Stimulated activated CD8-positive, alpha-beta memory T cell treated with anti-CD3 and anti-CD28 coated beads, Interleukin-12 subunit alpha, Interleukin-12 subunit beta, amount 100 ng/mL, for 24 hours (primary cell): ENCODE measurements around the gene LYZL4.

ENCODE experiments used
- DNase-seq: peaks from one replicate; pipeline ENCODE4 v3.0.0-alpha.2; 2020; ENCODE audit errors: extremely low read depth

Gene LYZL4

DNA sequence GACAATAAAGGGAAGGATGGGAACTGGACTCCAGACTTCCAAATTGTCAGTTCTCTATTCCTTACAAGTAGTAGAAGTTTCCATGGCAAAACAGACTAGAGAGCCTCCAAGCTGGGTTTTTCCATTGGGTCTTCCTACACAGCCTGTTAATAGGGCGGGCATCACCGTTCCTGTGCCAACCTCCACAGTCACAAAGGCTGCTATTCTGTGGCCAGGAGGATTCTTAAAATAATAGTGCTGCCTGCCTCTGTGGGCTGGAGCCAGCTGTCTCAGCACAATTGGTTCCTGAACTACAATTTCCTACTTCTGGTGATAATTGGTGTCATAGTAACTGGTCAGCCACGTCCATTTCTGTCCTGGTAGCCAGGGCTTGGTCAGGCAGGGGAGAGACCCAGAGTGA, 38.6 kb downstream of the LYZL4 start:
- no peak for DNase-seq

DNA sequence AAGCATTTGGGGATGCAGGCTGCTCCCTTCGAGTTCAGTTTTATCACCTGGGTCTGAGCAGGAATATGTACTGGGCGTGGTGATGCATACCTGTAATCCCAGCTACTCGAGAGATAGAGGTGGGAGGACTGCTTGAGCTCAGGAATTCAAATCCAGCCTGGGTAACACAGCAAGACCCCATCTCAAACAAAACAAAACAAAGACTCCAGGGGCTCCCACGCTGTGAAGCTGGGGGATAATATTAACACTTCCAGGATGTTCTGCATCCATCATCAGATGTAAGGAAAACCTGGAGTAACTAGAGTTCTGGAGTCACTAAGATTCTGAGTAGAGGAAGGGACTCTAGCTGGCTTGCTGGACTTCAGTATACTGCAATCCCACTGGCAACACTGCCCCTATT, 40.6 kb downstream of the LYZL4 start:
- DNase-seq, result no peak

DNA sequence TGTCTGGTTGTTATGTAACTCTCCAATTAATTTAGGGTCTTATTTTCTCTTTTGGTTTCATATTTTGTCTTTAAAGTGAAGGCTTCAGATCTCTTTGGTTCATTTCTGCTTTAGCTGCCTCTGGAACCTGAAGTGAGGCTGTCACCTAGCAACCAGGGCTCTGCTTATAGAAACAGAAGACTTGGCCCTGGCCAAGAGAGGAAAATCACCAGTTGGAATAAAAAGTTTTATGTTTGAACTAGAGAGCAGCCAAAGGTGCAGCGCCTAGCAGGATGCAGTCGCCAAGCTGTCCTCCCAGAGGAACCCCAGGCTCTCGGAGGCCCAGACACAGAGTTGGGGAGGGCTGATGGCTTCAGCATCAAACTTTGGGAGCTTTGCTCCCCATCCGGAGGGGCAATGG, 41.1 kb downstream of the LYZL4 start:
- no peak for DNase-seq

DNA sequence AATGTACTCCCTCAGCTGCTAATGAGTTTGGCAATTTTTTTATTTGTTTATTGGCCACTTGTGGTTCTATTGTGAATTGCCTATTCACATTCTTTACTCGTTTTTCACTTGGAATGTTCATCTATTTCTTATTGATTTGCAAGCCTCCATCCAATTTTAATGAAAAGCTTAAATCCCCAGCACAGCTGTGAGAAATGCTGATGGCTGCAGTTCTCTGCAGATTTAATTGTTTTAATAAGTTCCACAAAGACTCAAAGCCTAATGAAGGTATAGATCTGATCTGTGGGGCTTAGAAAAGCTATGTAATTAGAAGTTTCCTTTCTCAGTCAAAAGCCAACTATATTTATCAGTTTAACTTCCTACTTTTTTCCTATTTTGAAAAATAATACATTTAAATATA, 41.5 kb downstream of the LYZL4 start:
- no peak for DNase-seq

DNA sequence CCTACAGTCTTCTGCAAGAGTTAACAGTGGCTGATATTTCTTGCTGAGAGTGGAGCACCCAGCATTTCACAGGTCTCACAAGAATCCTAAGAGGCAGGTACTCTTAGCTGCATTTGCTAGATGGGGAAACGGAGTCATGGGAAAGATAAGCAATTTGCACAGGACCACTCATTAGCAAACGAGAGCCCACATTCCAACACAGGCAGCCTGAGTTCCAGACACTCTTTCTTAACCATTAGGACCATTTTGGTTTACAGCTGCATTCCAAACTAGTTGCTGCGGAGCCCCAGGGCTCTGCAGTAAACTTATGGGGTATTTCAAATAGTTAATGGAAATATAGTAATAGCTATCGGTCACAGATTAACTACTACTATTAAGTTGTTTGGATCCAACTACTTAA, 42.5 kb downstream of the LYZL4 start:
- no peak for DNase-seq

DNA sequence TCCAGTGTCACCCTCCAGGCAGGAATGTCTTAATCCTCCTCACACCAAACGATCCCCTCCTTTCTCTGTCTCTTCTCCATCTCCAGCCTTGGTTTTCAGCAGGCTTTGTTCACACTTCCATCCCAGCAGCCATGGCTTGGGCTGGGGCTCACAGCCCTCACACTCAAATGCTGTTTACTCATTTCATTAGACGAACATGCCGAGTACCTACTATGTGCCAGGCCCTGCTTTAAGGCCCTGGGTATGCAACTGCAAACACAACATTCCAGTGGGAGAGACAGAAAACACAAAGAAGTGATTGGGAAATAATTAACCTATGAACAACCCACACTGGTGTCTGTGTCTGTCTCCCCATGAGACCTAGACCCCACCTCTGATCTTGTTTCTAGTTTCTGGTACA, 43.9 kb downstream of the LYZL4 start:
- no peak for DNase-seq

DNA sequence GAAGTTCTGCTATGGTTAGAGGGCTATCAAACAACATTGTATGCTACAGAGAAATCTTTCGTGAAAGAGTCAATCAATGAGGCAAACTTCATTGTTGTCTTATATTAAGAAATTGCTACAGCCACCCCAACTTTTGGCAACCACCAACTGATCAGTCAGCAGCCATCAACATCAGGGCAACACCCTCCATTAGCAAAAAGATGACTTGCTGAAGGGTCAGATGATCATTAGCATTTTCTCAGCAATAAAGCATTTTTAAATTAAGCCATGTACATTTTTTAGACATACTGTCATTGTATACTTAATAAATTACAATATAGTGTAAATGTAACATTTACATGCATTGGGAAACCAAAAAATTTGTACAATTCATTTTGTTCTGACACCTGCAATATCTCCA, 53.1 kb downstream of the LYZL4 start:
- DNase-seq, result no peak

DNA sequence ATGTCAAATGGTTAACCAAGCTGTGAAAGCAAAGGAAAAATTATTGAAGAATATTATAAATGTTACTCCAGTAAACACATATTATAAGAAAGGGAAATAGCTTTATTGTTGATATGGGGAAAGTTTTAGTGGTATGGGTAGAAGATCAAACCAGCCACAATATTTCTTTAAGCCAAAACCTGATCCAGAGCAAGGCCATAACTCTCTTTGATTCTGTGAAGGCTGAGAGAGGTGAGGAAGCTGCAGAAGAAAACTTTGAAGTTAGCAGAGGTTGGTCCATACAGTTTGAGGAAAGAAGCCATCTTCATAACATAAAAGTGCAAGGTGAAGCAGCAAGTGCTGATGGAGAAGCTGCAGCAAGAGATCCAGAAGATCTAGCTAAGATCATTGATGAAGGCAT, 54.8 kb downstream of the LYZL4 start:
- no peak for DNase-seq

DNA sequence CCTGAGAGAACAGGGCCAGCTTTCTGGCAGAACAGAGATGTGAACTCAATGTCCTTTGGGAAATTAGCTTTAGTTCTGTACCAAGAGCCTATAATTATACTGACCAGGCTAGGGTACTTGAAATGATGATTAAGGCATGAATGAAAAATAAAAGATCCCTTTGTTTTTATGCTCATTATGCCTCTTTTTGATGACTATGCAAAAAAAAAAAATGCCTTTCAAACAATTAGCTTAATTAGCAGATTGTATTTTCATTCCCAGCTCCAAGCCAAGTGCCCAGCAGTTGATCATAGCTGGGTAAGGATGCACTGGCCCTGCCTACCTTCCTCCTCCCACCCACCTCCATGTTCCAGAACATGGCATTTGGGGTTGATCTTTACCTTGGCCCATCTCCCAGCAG, 56.8 kb downstream of the LYZL4 start:
- no peak for DNase-seq

DNA sequence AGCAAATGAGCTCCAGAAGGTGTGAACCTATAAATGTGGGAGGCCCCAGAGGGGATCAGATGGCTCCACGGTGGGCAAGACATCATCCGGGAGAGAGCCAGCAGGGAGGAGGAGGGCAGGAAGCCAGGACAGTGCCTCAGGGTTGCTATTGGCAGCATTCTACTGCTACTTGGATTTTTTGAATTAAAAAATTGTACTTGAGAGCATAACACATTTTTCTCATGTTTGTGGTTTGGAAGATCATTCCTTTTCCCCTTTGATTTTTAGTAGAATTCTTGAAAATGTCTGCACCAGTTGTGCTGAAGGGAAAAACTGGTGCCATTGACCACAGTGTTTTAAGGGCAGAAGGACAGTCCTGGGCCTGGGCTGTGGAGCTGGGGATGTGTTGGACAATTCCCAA, 59.2 kb downstream of the LYZL4 start:
- no peak for DNase-seq

DNA sequence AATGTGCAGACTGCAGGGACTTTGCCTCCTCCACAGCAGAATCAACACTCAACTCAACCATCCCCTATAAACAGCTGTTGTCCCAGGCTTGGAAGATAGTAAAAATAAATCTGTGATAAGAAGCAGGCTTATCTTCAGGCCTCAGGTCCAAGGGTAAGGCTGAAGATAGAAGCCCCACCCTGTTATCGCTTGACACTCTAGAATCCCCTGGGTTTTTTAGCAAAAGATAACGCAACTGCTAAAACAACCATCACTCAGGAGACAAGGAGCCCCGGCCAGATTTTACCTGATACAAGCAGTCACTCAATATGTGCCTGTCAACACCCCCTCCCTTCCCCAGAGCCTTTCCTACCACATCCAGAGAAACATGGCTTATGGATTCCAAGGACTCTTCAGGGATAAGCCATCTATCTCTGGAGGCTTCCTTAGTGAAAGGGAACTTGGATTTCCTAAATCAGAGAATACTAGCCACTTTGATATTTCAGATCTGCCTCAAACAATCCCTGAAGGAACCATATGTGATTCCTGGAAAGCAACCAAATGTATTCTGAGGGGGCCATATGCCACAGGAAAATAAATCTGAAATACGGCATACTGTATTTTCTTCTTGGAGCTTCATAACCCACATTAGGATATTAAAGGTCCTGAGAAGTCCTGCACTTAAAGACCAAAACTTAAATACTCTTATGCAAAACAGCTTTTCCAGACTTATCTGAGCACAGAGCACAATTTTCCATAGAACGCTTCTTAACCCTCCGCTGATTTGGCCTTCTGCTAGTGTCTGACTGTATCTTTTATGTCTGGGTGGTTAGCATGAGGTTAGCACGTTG, 60.4 kb downstream of the LYZL4 start:
- DNase-seq, result no peak

DNA sequence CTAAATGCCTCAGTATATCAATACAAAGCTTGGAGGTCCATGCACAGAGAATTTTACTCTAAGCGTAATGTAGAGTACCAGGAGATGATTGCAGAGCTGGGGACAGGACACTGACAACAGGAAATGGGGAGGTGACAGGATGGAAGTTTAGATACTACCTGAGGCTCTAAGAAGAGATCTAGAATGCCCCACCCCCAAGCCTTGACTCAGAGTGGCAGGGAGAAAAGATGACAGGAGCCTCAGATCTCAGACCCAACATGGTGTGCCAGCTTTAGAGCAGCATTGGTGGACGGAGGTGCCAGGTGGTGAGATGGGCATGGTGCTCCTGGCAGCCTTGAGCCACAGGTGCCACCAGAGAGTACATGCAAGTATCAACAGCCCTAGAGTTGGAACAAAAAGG, 62.5 kb downstream of the LYZL4 start:
- no peak for DNase-seq
